K562 (cell line): ENCODE measurements around the gene AP1G1. TPM values are rescaled to one million over a fixed set of nuclear protein-coding genes. Genes with fewer than 3 reads are reported as not detected.

Experiments
- ARID1B ChIP-seq: fragments of 450-650 bp; IDR thresholded peaks from 2 replicates; pipeline ENCODE4 v1.6.1; 2016; ENCODE audit warnings: antibody characterized with exemption, mild to moderate bottlenecking, inconsistent platforms
- EHMT2 ChIP-seq: fragments of 450-650 bp; IDR thresholded peaks from 2 replicates; pipeline ENCODE4 v1.6.1; 2018; ENCODE audit warnings: antibody characterized with exemption
- EWSR1 ChIP-seq: fragments of 450-650 bp; IDR thresholded peaks from 2 replicates; pipeline ENCODE4 v1.6.1; 2018; ENCODE audit warnings: borderline replicate concordance, mild to moderate bottlenecking, low read depth, moderate library complexity; ENCODE audit not compliant: partially characterized antibody
- HNRNPK ChIP-seq: fragments of 200-400 bp; formaldehyde crosslinking; IDR thresholded peaks from one replicate; pipeline ENCODE4 v1.6.1; 2018; ENCODE audit warnings: mild to moderate bottlenecking, low read depth, low read length; ENCODE audit not compliant: poor library complexity, severe bottlenecking
- MAX ChIP-seq: sonication (generic); formaldehyde crosslinking; IDR thresholded peaks from 2 replicates; pipeline ENCODE4 v1.9.0; 2022; ENCODE audit warnings: mild to moderate bottlenecking, missing genetic modification reagents
- TAF1 ChIP-seq: IDR thresholded peaks from 2 replicates; pipeline ENCODE4 v1.6.1; 2011; ENCODE audit warnings: mild to moderate bottlenecking, low read length, moderate library complexity; ENCODE audit not compliant: insufficient read depth, control insufficient read depth, severe bottlenecking; ENCODE audit errors: extremely low read depth
- ZBTB12 ChIP-seq: fragments of 250-450 bp; sonication (Bioruptor Pico); IDR thresholded peaks from 2 replicates; pipeline ENCODE4 v1.4.0; 2020
- ZFX ChIP-seq: sonication (generic); formaldehyde crosslinking; IDR thresholded peaks from 2 replicates; pipeline ENCODE4 v1.8.0; 2022; ENCODE audit warnings: mild to moderate bottlenecking, missing genetic modification reagents, moderate library complexity
- ZNF239 ChIP-seq: fragments of 250-450 bp; sonication (Bioruptor Pico); IDR thresholded peaks from 2 replicates; pipeline ENCODE4 v1.4.0; 2020; ENCODE audit warnings: mild to moderate bottlenecking
- ZNF507 ChIP-seq: conservative IDR thresholded peaks from 2 replicates; pipeline ENCODE4 v1.6.1; 2017; ENCODE audit warnings: missing genetic modification characterization, missing compliant biosample characterization
- ZNF644 ChIP-seq: fragments of 200-800 bp; sonication (Bioruptor generic); IDR thresholded peaks from 2 replicates; pipeline ENCODE4 v1.6.1; 2016; ENCODE audit warnings: low read depth, missing genetic modification characterization, missing compliant biosample characterization
- polyA plus RNA-seq, 8 experiments: library from polyadenylated mRNA; depleted of rRNA in 4 of 8; stranded (reverse) in 5 of 8; unstranded in 3 of 8; fragments of >200 nt; fragmentation: Nextera tagmentation in 2 of 8; fragmentation: Illumina TruSeq in 1 of 8; extraction: Ambion mirVana in 2 of 8; extraction: Trizol in 1 of 8; gene quantifications; 2 replicates each; pipeline versions ENCODE4 v1.2.1 to v1.2.3, GENCODE V29; 2011 to 2014; ENCODE audit warnings: inconsistent platforms in 1 of 8, missing spikeins in 1 of 8
- total RNA-seq, 7 experiments: library from RNA; depleted of rRNA in 6 of 7; stranded (reverse); fragments of >200 nt in 6 of 7; fragmentation: Illumina TruSeq in 2 of 7; extraction: Trizol in 2 of 7; gene quantifications; 2 replicates each; pipeline versions ENCODE4 v1.2.1 to v1.2.3, GENCODE V29; 2011 to 2021; ENCODE audit warnings: low replicate concordance in 1 of 7
- TF ChIP-seq, protein P1 (sequence below): fragments of 450-650 bp; IDR thresholded peaks from one replicate; pipeline ENCODE4 v1.6.1; 2018; ENCODE audit warnings: mild to moderate bottlenecking, moderate library complexity; ENCODE audit not compliant: partially characterized antibody
- TF ChIP-seq, protein P2 (sequence below): fragments of 150-350 bp; IDR thresholded peaks from 2 replicates; pipeline ENCODE4 v1.6.1; 2014; ENCODE audit warnings: low read depth, mild to moderate bottlenecking, low read length, borderline replicate concordance
- TF ChIP-seq, protein P3 (sequence below): fragments of 250-450 bp; sonication (Bioruptor Pico); IDR thresholded peaks from 2 replicates; pipeline ENCODE4 v1.9.0; 2021; ENCODE audit warnings: mild to moderate bottlenecking
- TF ChIP-seq, protein P4 (sequence below): fragments of 450-650 bp; IDR thresholded peaks from 2 replicates; pipeline ENCODE4 v1.6.1; 2017; ENCODE audit warnings: antibody characterized with exemption, mild to moderate bottlenecking

The AP1G1 gene
- total and polyA plus RNA-seq, 9 of the 15 experiments (the other 6 are each of a cell fraction or from before 2014, with no cell fraction given), result 7.0 to 59.2 (median 42.0) TPM

DNA sequence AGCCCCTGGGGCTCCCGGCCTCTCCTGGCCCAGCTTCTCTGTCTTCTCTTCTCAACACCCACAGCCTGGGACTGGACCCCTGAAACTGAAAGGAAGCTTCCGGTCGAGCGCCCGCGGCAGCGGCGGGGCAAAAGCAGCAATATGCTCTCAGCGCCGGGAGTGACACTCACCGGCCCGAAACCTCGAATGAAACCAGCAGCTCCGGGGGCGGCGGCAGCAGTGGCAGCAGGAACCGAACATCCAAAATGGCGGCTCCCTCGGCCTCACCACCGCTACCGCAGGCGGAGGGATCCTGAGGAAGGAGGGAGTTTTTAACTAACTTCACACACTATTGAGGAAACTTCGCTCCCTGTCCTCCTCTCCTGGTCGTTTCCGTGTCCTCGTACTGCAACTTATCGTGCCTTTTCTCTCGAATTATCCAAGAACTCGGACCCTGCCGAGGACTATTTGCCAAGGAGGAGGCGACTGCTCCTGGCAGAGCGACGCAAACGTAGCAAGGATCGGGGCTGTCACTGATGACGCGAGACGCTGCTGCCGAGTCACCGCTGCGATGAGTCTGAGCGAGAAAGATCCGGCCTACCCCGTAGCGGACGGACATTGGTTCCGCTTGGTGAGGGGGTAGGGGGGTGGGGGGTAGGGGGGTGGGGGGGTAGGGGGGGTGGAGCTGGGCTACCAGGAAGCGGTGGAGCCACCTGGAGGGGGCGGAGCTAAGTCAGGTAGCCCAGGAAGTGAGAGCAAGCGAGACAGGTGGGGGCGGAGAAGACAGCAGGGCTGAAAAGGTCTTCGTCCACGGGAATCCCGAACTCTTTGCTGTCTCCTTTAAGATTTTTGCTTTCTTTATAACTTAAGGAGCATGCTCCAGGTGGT lies at the start of gene AP1G1 (continued):
- TF ChIP-seq HNRNPK (no peak), ZNF507 (tag) (no peak), ARID1B (no peak; the same call in 1 of the 2 replicates), EWSR1 (no peak), EHMT2 (peak; percentile 44; the same call in 1 of the 2 replicates), ZNF239 (0 out of 2 replicates have a peak, but pooled peaks have one; percentile 28), TAF1 (peak; percentile 88), ZNF644 (tag) (no peak), ZBTB12 (CRISPR knock-in tag) (peak; percentile 96), MAX (CRISPR knock-in tag) (0 out of 2 replicates have a peak, but pooled peaks have one; percentile 56), ZFX (peak; percentile 94)
- TF ChIP-seq, protein P1, sequence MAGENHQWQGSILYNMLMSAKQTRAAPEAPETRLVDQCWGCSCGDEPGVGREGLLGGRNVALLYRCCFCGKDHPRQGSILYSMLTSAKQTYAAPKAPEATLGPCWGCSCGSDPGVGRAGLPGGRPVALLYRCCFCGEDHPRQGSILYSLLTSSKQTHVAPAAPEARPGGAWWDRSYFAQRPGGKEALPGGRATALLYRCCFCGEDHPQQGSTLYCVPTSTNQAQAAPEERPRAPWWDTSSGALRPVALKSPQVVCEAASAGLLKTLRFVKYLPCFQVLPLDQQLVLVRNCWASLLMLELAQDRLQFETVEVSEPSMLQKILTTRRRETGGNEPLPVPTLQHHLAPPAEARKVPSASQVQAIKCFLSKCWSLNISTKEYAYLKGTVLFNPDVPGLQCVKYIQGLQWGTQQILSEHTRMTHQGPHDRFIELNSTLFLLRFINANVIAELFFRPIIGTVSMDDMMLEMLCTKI, result no peak
- TF ChIP-seq, protein P2, sequence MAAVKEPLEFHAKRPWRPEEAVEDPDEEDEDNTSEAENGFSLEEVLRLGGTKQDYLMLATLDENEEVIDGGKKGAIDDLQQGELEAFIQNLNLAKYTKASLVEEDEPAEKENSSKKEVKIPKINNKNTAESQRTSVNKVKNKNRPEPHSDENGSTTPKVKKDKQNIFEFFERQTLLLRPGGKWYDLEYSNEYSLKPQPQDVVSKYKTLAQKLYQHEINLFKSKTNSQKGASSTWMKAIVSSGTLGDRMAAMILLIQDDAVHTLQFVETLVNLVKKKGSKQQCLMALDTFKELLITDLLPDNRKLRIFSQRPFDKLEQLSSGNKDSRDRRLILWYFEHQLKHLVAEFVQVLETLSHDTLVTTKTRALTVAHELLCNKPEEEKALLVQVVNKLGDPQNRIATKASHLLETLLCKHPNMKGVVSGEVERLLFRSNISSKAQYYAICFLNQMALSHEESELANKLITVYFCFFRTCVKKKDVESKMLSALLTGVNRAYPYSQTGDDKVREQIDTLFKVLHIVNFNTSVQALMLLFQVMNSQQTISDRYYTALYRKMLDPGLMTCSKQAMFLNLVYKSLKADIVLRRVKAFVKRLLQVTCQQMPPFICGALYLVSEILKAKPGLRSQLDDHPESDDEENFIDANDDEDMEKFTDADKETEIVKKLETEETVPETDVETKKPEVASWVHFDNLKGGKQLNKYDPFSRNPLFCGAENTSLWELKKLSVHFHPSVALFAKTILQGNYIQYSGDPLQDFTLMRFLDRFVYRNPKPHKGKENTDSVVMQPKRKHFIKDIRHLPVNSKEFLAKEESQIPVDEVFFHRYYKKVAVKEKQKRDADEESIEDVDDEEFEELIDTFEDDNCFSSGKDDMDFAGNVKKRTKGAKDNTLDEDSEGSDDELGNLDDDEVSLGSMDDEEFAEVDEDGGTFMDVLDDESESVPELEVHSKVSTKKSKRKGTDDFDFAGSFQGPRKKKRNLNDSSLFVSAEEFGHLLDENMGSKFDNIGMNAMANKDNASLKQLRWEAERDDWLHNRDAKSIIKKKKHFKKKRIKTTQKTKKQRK, result no peak
- TF ChIP-seq, protein P3, sequence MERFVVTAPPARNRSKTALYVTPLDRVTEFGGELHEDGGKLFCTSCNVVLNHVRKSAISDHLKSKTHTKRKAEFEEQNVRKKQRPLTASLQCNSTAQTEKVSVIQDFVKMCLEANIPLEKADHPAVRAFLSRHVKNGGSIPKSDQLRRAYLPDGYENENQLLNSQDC (CRISPR knock-in tag), result no peak; the same call in 1 of the 2 replicates
- TF ChIP-seq, protein P4, sequence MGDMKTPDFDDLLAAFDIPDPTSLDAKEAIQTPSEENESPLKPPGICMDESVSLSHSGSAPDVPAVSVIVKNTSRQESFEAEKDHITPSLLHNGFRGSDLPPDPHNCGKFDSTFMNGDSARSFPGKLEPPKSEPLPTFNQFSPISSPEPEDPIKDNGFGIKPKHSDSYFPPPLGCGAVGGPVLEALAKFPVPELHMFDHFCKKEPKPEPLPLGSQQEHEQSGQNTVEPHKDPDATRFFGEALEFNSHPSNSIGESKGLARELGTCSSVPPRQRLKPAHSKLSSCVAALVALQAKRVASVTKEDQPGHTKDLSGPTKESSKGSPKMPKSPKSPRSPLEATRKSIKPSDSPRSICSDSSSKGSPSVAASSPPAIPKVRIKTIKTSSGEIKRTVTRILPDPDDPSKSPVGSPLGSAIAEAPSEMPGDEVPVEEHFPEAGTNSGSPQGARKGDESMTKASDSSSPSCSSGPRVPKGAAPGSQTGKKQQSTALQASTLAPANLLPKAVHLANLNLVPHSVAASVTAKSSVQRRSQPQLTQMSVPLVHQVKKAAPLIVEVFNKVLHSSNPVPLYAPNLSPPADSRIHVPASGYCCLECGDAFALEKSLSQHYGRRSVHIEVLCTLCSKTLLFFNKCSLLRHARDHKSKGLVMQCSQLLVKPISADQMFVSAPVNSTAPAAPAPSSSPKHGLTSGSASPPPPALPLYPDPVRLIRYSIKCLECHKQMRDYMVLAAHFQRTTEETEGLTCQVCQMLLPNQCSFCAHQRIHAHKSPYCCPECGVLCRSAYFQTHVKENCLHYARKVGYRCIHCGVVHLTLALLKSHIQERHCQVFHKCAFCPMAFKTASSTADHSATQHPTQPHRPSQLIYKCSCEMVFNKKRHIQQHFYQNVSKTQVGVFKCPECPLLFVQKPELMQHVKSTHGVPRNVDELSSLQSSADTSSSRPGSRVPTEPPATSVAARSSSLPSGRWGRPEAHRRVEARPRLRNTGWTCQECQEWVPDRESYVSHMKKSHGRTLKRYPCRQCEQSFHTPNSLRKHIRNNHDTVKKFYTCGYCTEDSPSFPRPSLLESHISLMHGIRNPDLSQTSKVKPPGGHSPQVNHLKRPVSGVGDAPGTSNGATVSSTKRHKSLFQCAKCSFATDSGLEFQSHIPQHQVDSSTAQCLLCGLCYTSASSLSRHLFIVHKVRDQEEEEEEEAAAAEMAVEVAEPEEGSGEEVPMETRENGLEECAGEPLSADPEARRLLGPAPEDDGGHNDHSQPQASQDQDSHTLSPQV, result no peak
